ENCODE data around the gene WDR37. TPM values are rescaled to one million over a fixed set of nuclear protein-coding genes. Genes with fewer than 3 reads are reported as not detected.
A peak's percentile ranks its signal among the peaks of the same experiment; 100 is the strongest.

WDR37 gene
- polyA plus RNA-seq, 3 donors: 16.0 to 20.5 (median 16.5) TPM

DNA sequence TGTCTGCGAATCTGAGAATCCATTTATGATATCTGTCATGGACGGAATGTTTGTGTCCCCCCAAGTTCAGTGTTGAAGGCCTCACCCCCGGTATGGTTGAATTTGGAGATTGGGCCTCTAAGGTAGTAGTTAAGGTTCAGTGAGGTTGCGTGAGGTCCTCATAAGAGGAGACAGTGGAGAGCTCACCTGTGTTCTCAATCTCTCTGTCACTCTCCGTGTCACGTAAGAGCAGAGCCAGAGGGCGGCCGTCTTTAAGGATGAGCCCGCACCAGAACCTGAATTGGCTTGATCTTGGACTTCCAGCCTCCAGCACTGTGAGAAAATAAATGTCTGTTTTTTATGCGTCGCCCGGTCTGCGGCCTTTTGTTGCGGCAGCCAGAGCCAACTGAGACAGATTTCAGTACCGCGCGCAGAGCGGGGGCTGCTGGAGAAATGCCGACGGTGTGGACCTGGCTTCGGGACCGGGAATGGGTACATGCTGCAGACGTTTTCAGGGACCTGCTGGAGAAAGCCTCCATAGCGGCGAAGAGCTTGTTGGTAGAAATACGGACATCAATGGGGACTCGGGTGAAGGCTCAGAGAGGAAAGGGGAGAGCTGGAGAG lies 40.2 kb downstream of the WDR37 start:
- no peak for DNase-seq (ENCODE audit: extremely low read depth in 1 of 11, low read depth in 9 of 11, low spot score in 4 of 11)

DNA sequence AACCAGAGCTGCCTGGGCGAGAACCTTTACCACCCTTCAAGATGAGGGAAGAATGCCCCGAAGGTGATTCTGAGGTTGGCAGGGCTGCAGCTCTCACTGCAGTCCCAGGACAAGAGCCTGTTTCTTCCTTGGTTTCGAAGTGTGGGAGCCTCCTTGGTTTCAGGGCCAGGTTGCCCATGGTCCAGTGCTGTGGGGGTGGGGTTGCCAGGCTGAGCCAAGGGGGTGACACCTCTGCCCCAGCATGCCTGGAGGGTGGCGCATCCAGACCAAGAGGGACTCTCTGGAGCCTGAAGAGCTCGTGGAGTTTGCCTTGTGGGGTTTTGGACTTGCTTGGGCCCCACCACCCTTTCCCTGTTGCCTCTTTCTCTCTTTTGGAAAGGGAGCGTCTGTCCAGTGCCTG lies 41.3 kb downstream of the WDR37 start:
- DNase-seq (ENCODE audit: extremely low read depth in 1 of 11, low read depth in 9 of 11, low spot score in 4 of 11): no peak

DNA sequence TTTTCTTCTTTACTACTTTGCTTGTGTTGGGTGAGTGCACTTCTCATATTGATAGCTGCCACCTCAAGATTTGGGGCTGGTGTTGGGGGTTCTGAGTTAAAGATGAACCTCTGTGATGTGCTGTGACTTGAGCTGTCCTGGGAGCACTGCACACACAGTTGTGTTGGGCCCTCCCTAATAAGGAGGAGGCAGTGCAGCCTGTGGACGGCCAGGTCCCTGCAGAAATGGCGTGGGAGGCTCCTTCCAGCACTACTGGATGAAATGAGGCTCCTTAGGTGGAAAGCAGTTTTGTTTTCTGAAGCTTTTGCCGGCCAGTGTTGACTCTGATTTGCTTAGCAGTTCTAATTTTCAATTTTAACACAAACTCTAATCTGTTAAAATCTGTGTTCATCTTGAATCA lies 44.0 kb downstream of the WDR37 start:
- no peak for DNase-seq (ENCODE audit: extremely low read depth in 1 of 11, low read depth in 9 of 11, low spot score in 4 of 11)

DNA sequence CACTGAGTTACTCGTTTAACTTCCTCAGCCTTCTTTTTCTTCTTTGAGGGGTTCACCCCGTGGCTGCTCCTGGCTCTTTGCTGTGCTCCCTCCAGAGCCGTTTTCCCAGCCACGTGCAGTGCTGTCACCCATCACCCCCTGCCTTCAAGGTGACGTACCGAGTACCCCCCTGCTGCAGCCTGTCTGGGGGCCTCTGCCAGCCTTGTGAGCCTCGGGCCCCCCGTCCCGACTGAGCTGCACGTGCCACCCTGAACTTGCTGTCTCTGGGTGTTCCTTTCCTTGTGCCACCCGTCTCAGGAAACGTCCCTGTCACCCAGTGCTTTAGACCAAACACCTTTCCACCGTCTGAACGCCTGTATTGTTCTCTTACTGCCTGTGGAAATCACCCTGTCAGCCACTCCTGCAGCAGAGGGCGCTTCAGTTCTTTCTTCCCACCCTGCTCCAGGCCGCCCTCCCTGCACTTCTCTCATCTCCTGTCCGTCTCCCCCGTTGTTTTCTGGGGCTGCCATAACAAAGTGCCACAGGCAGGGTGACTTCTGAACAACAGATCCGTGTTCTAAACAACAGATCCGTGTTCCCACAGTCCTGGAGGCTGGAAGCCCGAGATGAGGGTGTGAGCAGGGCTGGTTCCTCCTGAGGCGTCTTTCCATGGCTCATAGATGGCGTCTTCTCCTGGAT lies 44.6 kb downstream of the WDR37 start:
- DNase-seq (ENCODE audit: extremely low read depth in 1 of 11, low read depth in 9 of 11, low spot score in 4 of 11): no peak

DNA sequence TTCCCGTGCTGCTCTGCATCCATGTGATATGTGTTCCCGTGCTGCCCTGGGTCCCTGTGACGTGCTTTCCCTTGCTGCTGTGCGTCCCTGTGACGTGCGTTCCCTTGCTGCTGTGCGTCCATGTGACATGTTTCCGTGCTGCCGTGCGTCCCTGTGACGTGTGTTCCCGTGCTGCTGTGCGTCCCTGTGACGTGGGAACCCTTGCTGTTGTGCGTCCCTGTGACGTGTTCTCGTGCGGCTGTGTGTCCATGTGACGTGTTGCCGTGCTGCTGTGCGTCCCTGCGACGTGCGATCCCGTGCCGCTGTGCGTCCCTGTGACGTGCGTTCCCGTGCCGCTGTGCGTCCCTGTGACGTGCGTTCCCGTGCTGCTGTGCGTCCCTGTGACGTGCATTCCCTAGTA lies 45.8 kb downstream of the WDR37 start:
- DNase-seq (ENCODE audit: extremely low read depth in 1 of 11, low read depth in 9 of 11, low spot score in 4 of 11): no peak

DNA sequence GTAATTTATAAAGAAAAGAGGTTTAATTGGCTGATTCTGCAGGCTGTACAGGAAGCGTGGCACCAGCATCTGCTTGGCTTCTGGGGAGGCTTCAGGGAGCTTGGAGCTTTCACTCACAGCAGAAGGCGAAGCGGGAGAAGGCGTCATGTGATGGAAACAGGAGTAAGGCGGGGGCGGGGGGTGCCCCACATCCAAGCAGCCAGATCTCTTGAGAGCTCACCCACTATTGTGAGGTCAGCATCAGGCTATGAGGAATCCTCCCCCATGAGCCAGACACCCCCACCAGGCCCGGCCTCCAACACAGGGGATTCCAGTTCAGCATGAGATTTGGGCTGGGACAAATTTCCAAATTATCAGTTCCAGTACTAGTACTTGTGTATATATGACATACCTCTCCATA lies 46.2 kb downstream of the WDR37 start:
- no peak for DNase-seq (ENCODE audit: extremely low read depth in 1 of 11, low read depth in 9 of 11, low spot score in 4 of 11)

DNA sequence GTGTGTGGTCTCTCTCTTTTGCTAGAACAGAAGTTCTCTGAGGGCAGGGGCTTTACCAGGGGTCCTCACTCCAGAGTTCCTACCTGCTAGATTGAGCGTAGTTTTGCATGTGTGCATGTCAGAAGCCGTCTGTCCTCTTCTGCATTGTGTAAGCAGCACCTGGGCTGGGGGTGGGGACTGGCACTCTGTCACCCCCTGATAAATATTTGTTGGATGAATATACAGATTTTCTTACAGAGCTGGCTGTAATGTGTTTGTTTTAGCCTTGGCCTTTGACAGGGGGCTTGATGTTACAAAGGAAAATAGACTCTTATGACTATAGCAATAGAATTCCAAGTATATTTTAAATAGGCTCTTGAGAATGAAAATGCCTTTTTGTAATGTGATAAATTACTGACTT lies 46.6 kb downstream of the WDR37 start:
- no peak for DNase-seq (ENCODE audit: extremely low read depth in 1 of 11, low read depth in 9 of 11, low spot score in 4 of 11)

DNA sequence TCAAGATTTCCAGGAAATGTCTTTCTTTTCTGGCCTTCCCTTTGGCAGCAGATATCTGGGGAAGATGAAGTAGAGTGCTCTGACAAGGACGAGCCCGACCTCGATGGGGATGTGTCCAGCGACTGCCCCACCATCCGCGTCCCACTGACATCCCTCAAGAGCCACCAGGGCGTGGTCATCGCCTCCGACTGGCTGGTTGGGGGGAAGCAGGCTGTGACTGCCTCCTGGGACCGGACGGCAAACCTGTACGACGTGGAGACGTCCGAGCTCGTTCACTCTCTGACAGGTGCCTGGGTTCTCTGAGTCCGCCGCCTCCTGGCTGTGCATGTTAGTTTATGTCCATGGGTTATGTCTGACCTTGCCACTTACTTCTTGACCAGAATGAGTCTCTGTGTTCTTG lies 47.4 kb downstream of the WDR37 start:
- DNase-seq (ENCODE audit: extremely low read depth in 1 of 11, low read depth in 9 of 11, low spot score in 4 of 11): no peak

DNA sequence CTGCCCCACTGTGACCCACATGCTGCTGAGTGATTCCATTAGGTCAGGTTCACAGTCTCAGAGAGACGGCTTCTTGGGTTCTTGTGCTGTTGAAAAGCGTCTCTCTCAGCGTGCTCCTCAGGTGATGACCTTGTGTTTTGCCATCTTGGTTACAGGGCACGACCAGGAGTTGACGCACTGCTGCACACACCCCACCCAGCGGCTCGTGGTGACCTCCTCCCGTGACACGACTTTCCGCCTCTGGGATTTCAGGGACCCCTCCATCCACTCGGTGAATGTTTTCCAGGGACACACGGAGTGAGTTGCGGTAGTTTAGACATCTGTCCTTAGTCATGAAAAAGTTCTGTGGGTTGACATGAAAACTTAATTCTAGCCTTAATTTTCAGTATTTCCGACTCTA lies 48.8 kb downstream of the WDR37 start:
- DNase-seq (ENCODE audit: extremely low read depth in 1 of 11, low read depth in 9 of 11, low spot score in 4 of 11): no peak

DNA sequence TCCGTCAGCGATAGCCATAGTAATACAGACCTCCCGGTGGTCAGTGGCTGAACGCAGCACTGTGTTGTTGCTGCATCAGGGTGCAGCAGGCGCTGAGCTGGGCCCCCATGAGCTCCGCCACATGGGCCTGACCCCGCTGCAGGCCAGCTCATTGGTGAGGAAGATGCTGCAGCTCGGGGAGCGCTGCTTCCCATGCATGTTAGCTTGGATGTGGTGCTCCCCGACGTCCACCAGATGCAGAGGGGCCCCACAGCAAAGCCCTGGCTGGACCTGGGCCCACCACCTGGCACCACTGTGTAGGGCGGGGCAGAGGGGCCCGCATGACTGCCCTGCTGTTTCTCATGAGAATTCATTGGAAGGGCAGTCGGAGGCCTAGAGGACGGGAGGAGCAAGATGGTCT lies 50.8 kb downstream of the WDR37 start:
- DNase-seq (ENCODE audit: extremely low read depth in 1 of 11, low read depth in 9 of 11, low spot score in 4 of 11): no peak

DNA sequence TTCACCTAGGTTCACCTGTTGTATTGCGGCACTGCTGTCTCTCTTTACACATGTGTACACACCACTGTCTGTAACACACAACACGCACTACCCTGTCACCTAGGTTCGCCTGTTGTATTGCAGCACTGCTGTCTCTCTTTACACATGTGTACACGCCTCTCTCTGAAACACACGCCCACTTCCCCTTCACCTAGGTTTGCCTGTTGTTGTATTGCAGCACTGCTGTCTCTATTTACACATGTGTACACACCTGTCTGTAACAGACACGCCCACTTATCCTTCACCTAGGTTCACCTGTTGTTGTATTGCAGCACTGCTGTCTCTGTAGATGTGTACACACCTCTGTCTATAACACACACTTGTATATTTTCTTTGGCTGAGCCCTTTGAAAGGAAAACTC lies 51.5 kb downstream of the WDR37 start:
- DNase-seq (ENCODE audit: extremely low read depth in 1 of 11, low read depth in 9 of 11, low spot score in 4 of 11): no peak

DNA sequence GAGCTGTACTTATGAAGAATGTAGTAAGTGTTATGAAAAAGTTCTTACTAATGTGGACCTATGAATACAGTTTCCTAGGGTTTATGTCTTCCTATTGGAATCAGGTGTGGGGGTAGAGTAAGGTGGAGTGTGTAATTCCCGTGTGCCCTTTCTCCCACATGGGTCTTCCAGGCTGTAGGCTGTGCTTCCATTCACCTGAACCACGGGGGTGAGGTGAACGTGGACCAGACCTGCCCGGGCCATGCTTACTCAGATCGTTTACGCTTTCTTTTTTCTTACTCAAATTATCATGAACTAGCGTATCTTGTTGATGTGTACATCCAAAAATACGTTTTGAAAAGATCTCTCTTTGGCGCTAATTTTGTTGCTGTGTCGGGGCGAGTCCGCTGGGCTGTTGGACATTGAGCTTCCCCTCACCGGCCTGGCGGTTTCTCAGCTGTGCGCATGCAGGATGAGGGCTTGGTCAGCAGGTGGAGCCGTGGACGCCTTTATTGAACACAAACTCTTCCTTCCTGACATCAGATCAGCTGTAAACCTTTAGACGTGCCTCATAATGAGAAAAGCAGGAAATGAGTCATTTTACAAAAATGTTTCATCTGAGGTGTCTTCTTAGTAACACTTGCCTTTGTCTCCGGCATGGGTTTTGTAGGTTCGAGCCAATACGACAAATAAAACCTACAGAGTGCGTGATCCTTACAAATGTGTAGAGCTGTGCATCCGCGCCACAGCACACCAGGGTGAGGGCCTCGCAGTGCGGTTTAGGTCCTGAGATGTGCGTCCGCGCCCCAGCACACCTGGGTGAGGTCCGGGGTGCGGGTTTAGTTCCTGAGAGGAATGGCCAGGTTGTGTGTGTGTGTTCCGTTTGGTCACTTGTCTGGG lies 53.8 kb downstream of the WDR37 start:
- DNase-seq (ENCODE audit: extremely low read depth in 1 of 11, low read depth in 9 of 11, low spot score in 4 of 11): peak in 10 of 11 donors; percentile 28 to 56 (median 46)

DNA sequence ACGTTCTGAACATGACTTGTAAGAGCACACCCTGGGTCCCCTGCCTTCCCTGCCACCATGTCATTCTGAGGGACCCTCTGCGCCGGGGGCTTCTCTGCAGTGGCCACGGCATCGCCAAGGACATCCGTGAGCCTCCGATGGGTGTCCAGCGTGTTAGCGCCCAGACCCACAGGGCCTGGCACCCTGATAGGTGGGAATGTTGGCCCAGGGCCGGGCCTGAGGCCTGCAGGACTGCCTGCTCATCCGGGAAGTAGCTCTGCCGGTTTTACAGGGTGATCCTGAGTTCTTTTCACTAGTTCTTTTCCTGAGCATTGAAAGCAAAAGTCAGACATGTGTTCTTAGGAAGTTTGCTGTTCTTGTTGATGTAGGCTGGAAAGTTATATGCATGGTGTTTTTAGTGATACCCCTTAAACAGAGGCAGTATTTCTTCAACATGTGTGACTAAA lies 54.5 kb downstream of the WDR37 start:
- no peak for DNase-seq (ENCODE audit: extremely low read depth in 1 of 11, low read depth in 9 of 11, low spot score in 4 of 11)

DNA sequence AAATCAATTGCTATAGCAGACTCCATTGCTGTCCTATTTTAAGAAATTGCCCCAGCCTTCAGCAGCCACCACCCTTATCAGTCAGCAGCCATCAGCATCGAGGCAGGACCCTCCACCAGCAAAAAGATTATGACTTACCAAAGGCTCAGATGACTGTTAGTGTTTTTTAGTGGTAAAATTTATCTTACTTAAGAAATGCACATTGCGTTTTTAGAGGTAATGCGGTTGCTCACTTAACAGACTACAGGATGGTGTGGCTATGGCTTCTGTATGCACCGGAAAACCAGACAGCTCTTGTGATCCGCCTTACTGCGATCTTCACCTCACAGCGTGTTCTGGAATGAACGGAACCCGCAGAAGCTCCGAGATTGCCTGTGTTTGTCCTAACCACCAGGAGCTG lies 58.1 kb downstream of the WDR37 start:
- DNase-seq (ENCODE audit: extremely low read depth in 1 of 11, low read depth in 9 of 11, low spot score in 4 of 11): no peak

DNA sequence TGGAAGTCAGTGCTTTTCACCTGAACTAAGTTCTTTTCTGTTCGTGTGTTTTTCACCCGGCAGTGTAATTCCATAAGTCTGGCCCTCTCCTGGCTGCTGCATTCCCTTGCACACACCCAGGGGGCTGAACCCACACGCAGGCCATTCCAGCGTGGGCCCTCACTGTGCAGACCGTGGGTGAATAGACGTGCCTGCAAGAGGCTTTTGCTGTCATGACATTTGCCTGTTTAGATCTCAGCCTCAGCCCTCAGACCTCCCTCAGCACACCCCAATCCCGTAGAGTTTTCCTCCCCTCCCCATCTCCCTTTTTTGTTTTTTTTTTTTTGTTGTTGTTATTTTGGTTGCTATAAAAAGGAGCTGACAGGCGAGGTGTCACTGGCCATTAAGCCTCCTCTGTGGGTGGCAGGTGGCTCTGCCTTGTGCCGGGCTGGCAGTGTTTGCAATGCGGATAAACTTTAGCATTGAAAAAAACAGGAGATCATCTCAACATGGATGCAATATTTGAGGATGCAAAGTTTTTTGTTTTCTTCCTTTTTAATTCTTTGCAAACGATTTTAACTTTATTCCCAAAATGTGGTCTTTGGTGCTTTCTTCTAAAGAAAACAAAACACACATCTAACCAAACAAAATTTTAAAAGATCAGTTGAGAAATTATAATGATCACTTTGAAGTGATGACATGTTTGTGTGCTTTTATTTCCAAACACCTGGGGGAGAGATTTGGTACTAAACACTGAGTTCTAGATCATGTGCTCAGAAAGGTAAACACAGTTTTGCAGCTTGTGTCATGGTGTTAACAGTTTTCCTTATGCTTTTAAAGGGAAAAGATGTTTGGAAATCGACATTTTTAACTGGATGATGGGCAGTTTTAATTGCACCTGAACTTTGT lies 58.8 kb downstream of the WDR37 start:
- no peak for DNase-seq (ENCODE audit: extremely low read depth in 1 of 11, low read depth in 9 of 11, low spot score in 4 of 11)

DNA sequence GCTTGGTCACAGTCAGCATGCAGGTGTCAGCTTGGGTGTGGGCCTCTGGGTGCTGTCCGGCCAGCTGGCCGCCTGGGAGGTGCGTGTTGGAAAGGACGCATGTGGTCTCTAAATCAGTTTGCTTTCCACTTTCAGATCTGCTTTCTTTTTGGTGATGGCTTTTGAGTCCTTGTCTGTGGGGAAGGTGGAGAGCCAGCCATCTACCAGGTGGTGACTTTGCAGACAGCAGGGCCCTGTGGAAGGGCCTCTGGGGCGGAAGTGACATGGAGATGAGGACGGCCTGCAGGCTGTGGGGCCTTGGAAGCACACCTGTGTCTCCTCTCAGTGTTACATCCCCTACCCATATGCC lies 59.4 kb downstream of the WDR37 start:
- DNase-seq (ENCODE audit: extremely low read depth in 1 of 11, low read depth in 9 of 11, low spot score in 4 of 11): no peak

DNA sequence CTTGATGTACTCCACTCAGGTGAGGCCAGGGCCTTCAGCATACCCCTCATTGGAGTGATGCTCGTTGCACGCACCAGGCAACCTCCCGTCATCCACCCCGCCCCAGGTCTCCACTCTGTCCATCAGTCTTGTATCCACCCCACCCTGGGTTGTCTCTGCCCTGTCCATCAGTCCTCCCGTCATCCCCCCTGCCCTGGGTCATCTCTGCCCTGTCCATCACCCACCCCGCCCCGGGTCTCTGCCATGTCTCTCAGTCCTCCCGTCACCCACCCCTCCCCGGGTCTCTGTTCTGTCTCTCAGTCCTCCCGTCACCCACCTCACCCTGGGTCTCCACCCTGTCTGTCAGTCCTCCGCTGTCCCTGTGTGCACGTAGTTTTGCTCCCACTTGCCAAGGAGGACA lies 59.9 kb downstream of the WDR37 start:
- DNase-seq (ENCODE audit: extremely low read depth in 1 of 11, low read depth in 9 of 11, low spot score in 4 of 11): no peak

DNA sequence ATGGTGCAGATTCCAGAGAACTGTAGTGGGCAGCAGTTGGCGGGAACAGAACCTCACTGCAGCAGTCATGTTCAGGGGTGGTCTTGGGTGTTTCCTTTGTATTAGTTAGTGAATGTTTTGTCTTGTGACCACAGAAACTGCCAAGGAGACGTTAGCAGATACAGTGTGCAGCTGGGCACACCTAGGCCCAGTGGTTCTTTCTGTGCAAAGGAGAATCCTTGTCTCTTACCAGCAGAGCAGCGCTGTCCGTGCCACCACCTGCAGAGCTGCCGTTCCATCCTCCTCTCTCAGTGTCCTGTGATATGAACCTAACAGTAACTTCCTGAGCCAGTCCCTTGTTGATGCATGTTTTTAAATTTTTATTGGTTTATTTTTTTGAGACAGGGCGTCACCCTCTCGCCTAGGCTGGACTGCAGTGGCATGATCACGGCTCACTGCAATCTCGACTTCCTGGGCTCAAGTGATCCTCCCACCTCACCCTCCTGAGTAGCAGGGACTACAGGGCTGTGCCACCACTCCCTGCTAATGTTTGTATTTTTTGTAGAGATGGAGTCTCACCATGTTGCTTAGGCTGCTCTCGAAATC lies 60.6 kb downstream of the WDR37 start:
- no peak for DNase-seq (ENCODE audit: extremely low read depth in 1 of 11, low read depth in 9 of 11, low spot score in 4 of 11)

DNA sequence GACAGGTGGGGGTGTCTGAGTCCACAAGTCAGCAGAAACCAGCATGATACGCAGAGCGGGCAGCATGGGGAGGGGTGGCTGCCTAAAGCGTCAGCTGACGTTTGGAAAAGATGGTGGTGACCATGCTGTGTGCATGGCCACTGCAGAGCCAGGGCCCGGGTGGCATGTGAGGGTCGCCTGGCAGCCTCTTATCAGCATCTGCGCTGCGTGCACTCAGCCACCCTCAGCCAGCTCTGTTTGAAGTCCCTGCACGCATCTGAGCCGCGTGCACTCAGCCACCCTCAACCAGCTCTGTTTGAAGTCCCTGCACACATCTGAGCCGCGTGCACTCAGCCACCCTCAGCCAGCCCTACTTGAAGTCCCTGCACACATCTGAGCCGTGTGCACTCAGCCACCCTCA lies 61.5 kb downstream of the WDR37 start:
- DNase-seq (ENCODE audit: extremely low read depth in 1 of 11, low read depth in 9 of 11, low spot score in 4 of 11): no peak
